Erythroblast (primary cell): Measurements from ENCODE around the gene BRPF1.

Experiments used
- GATA1 ChIP-seq: IDR thresholded peaks from 2 replicates; pipeline ENCODE4 v1.6.1; 2011; ENCODE audit warnings: low read depth, mild to moderate bottlenecking, control low read depth, low read length, moderate library complexity
- POLR2A ChIP-seq: IDR thresholded peaks from 2 replicates; pipeline ENCODE4 v1.6.1; 2011; ENCODE audit warnings: mild to moderate bottlenecking, low read length

DNA sequence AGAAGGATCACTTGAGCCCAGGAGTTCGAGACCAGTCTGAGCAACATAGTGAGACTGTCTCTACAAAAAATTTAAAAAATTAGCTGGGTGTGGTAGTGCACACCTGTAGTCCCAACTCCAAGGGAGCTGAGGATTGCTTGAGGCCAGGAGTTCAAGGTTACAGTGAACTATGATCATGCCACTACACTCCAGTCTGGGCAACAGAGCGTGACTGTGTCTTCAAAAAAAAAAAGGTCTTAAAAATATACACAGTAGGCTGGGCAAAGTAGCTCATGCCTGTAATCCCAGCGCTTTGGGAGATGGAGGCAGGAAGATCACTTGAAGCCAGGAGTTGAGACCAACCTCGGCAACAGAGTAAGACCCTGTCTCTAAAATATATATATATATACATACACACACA, 49.4 kb downstream of the BRPF1 start:
- no peak for TF ChIP-seq POLR2A
- TF ChIP-seq GATA1: no peak
